Mucosa of descending colon (tissue), 3 donors: ENCODE measurements around the gene ZNF777. TPM values are rescaled to one million over a fixed set of nuclear protein-coding genes. Genes with fewer than 3 reads are reported as not detected.

Source experiments
- ATAC-seq: fragments of 200-7000 bp; cut with Tn5 transposase; one replicate; pipeline ENCODE4 v1.9.1; 2020; ENCODE audit warnings: mild to moderate bottlenecking, moderate library complexity
- DNase-seq, 3 donors: peaks; one replicate each; pipeline ENCODE4 v3.0.0-alpha.2; 2020
- H3K36me3 ChIP-seq: fragments of 200-600 bp; one replicate; pipeline ENCODE4 v1.8.0; 2021; ENCODE audit warnings: low read depth, mild to moderate bottlenecking
- H3K4me1 ChIP-seq: fragments of 200-600 bp; one replicate; pipeline ENCODE4 v1.8.0; 2021; ENCODE audit warnings: low read depth, mild to moderate bottlenecking
- H3K4me3 ChIP-seq: fragments of 200-600 bp; one replicate; pipeline ENCODE4 v1.8.0; 2021; ENCODE audit warnings: mild to moderate bottlenecking
- H3K9me3 ChIP-seq: fragments of 200-600 bp; one replicate; pipeline ENCODE4 v1.8.0; 2021; ENCODE audit warnings: mild to moderate bottlenecking
- intact Hi-C, 2 donors: fragments of 100-400 bp; cut with DNase I in 1 of 2; cut with micrococcal nuclease in 1 of 2; formaldehyde crosslinking; loops; one replicate each; pipeline versions ENCODE4 v1.11.0 to v1.11.1; 2022; cut with DNase I, micrococcal nuclease
- long read RNA-seq, 2 donors: library from polyadenylated mRNA; unstranded; transcript quantifications; one replicate each; pipeline ENCODE4 v2.0.0, GENCODE V29; 2019 to 2021
- total RNA-seq, 3 donors: library from RNA; stranded (reverse); fragmentation: NEBNext Ultra II Directional in 2 of 3; extraction: Animal tissue kit (Norgen Biotek cat#: 25700) in 2 of 3; gene quantifications; one replicate each; pipeline versions ENCODE4 v1.2.1 to v1.2.4, GENCODE V29; 2021 to 2023
- TF ChIP-seq, protein P1 (sequence below): fragments of 200-600 bp; IDR thresholded peaks from one replicate; pipeline ENCODE4 v1.8.0; 2022; ENCODE audit warnings: antibody characterized with exemption, mild to moderate bottlenecking
- donor health status: DM: no; HTN: no; CAD: no; lungs with moderate emphysema.
- donor health status: DM: no; HTN: no; CAD: no.
- donor health status: DM: no; HTN: yes; CAD: no.

ZNF777 gene
- 10 to 100 TPM in 2 of 3 donors, 1 to 10 TPM in 1; 9.6 to 12.2 (median 10.0) TPM for total RNA-seq
- long read RNA-seq, donor 1, partial matches to known transcripts = 6 of 24 reads
- long read RNA-seq, donor 1, other reads (novel, unspliced or antisense) = 14 of 24 reads
- long read RNA-seq, donor 2 = 0 reads

- peak; percentile 86 to 87 (median 87) for DNase-seq
- peaks cover under 1% of the 10 kb centered on the region for H3K36me3 ChIP-seq
- intact Hi-C loops = no loop called here
- H3K4me1 ChIP-seq = peaks cover 13% of the 10 kb centered on the region
- peak within 1 kb of the TSS; percentile 51 for H3K4me3 ChIP-seq
- TF ChIP-seq, protein P1, sequence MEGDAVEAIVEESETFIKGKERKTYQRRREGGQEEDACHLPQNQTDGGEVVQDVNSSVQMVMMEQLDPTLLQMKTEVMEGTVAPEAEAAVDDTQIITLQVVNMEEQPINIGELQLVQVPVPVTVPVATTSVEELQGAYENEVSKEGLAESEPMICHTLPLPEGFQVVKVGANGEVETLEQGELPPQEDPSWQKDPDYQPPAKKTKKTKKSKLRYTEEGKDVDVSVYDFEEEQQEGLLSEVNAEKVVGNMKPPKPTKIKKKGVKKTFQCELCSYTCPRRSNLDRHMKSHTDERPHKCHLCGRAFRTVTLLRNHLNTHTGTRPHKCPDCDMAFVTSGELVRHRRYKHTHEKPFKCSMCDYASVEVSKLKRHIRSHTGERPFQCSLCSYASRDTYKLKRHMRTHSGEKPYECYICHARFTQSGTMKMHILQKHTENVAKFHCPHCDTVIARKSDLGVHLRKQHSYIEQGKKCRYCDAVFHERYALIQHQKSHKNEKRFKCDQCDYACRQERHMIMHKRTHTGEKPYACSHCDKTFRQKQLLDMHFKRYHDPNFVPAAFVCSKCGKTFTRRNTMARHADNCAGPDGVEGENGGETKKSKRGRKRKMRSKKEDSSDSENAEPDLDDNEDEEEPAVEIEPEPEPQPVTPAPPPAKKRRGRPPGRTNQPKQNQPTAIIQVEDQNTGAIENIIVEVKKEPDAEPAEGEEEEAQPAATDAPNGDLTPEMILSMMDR = peak; percentile 45
- H3K9me3 ChIP-seq = no peaks in the 10 kb centered on the region
- ATAC-seq = peak; percentile 99
Measured at GRCh38 chr7:149460493-149461277, at the start of gene ZNF777. Gene ZNF777, minus strand, starts transcription at chr7:149461062. Its CDS starts 5,040 bp downstream, at chr7:149456022.

DNA sequence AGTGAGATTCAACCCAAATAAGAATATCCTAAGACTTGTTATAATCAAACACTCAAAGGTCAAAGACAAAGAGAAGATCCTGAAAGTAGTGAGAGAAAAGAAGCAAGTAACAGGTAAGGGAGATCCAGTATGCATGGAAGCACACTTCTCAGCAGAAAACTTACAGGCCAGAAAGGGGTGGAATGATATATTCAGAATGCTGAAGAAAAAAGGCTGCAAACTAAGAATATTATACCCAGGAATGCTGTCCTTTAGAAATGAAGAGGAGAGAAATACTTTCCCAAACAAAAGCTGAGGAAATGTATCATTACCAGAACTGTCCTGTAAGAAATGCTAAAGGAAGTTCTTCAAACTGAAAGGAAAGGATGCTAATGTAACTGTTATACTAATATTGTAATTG, 49.4 kb upstream of the ZNF777 start:
- peaks cover 30% of the 10 kb centered on the region for H3K9me3 ChIP-seq
- intact Hi-C loops = no loop called here
- H3K4me3 ChIP-seq = no peak overlapping the region
- no peak for ATAC-seq
- TF ChIP-seq, protein P1 = no peak
- no peak for DNase-seq
- H3K36me3 ChIP-seq = no peaks in the 10 kb centered on the region
- no peaks in the 10 kb centered on the region for H3K4me1 ChIP-seq

- no peak for ATAC-seq
- intact Hi-C loops = no loop called here
- TF ChIP-seq, protein P1 = no peak
- no peak for DNase-seq
- Histone ChIP-seq H3K9me3 (peaks cover 30% of the 10 kb centered on the region), H3K4me1 (no peaks in the 10 kb centered on the region), H3K4me3 (no peak overlapping the region), H3K36me3 (no peaks in the 10 kb centered on the region)
Measured at GRCh38 chr7:149509774-149510173, 48.9 kb upstream of the ZNF777 start.

DNA sequence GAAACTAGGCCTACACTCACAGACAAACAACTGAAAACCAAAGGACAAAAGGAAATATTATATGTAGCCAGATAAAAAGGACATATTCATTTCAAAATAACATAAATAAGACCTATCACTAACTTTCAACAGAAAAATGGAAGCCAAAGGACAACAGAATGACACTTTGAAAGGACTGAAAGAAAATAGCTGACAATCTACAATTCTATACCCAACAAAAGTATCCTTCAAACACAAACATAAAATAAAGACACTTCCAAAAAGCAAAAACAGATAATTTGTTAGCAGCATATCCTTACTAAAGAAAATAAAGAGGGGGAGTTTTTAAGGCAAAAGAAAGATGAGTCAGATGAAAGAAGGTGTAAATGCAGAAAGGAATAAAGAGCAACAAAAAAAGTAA, 44.7 kb upstream of the ZNF777 start:
- DNase-seq (no peak), ATAC-seq (no peak)
- no peak overlapping the region for H3K4me3 ChIP-seq
- peaks cover 20% of the 10 kb centered on the region for H3K9me3 ChIP-seq
- intact Hi-C loops = no loop called here
- H3K36me3 ChIP-seq = no peaks in the 10 kb centered on the region
- TF ChIP-seq, protein P1 = no peak
- H3K4me1 ChIP-seq = no peaks in the 10 kb centered on the region

DNA sequence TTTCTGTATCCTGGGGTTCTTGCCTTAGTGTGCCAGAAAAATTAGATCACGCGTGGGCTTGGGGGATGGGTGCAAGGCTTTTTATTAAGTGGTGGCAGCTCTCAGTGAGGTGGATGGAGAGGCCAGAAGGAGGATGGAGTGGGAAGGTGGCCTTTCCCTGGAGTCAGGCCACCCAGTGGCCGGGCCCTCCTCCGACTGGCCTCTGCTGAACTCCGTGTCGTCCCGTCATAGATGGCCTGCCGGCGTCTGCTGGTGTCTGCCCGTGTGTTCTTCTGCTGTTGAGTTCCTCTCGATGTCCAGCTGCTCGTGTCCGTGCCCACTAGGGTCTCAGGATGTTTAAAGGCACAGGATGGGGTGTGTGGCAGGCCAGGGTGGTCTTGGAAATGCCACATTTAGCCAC, 40.8 kb upstream of the ZNF777 start:
- DNase-seq = no peak
- TF ChIP-seq, protein P1 = no peak
- no peaks in the 10 kb centered on the region for H3K36me3 ChIP-seq
- intact Hi-C loops = no loop called here
- no peaks in the 10 kb centered on the region for H3K9me3 ChIP-seq
- peaks cover 2% of the 10 kb centered on the region for H3K4me1 ChIP-seq
- no peak overlapping the region for H3K4me3 ChIP-seq
- ATAC-seq = no peak
